GM12878 (cell line): ENCODE results near the gene SCG2. TPM values are rescaled to one million over a fixed set of nuclear protein-coding genes. Genes with fewer than 3 reads are reported as not detected.

Experiments used
- CREB1 ChIP-seq: IDR thresholded peaks from 2 replicates; pipeline ENCODE4 v1.6.1; 2012; ENCODE audit warnings: low read depth, mild to moderate bottlenecking, inconsistent platforms
- CUX1 ChIP-seq: IDR thresholded peaks from 2 replicates; pipeline ENCODE4 v1.6.1; 2012; ENCODE audit warnings: improper control_type of control experiment, low read depth, low read length; ENCODE audit not compliant: insufficient replicate concordance
- ELK1 ChIP-seq: IDR thresholded peaks from 2 replicates; pipeline ENCODE4 v1.6.1; 2012; ENCODE audit warnings: low read depth, low read length, improper control_type of control experiment
- EZH2 ChIP-seq: IDR thresholded peaks from 2 replicates; pipeline ENCODE4 v1.6.1; 2012; ENCODE audit warnings: low read depth, mild to moderate bottlenecking, control low read depth, inconsistent platforms, low read length, borderline replicate concordance; ENCODE audit not compliant: control insufficient read depth
- PAX8 ChIP-seq: fragments of 450-650 bp; IDR thresholded peaks from 2 replicates; pipeline ENCODE4 v1.6.1; 2017; ENCODE audit warnings: mild to moderate bottlenecking, moderate library complexity
- SMARCA5 ChIP-seq: fragments of 450-650 bp; IDR thresholded peaks from 2 replicates; pipeline ENCODE4 v1.6.1; 2017; ENCODE audit warnings: mild to moderate bottlenecking
- TBL1XR1 ChIP-seq: IDR thresholded peaks from 2 replicates; pipeline ENCODE4 v1.6.1; 2012; ENCODE audit warnings: low read depth, low read length, improper control_type of control experiment
- YBX1 ChIP-seq: fragments of 450-650 bp; IDR thresholded peaks from 2 replicates; pipeline ENCODE4 v1.6.1; 2016; ENCODE audit warnings: antibody characterized with exemption
- ZBTB40 ChIP-seq: fragments of 450-650 bp; IDR thresholded peaks from 2 replicates; pipeline ENCODE4 v1.6.1; 2016; ENCODE audit warnings: mild to moderate bottlenecking, moderate library complexity, borderline replicate concordance
- polyA plus RNA-seq, 11 experiments: library from polyadenylated mRNA; depleted of rRNA in 4 of 11; unstranded in 6 of 11; stranded (reverse) in 5 of 11; fragments of >200 nt; fragmentation: Nextera tagmentation in 4 of 11; fragmentation: Illumina TruSeq in 1 of 11; extraction: Ambion mirVana in 4 of 11; extraction: Trizol in 1 of 11; gene quantifications; 1 replicate in 1 of 11; 2 replicates in 10 of 11; pipeline versions ENCODE4 v1.2.1 to v1.2.3, GENCODE V29; 2011 to 2016; ENCODE audit warnings: inconsistent platforms in 2 of 11, missing spikeins in 2 of 11, low read depth in 1 of 11
- total RNA-seq, 4 experiments: library from RNA; depleted of rRNA in 3 of 4; stranded (reverse); fragments of >200 nt in 3 of 4; fragmentation: Illumina TruSeq in 1 of 4; extraction: Trizol in 1 of 4; gene quantifications; 2 replicates each; pipeline versions ENCODE4 v1.2.1 to v1.2.3, GENCODE V29; 2013 to 2021

SCG2 gene
- total and polyA plus RNA-seq, 10 of the 15 experiments (the other 5 are each of a cell fraction or from before 2014, with no cell fraction given) = 0.05 TPM; not detected in 9

- TF ChIP-seq CUX1 (no peak), SMARCA5 (no peak), YBX1 (no peak), ZBTB40 (no peak), CREB1 (no peak), TBL1XR1 (no peak), PAX8 (no peak), ELK1 (no peak), EZH2 (no peak)
- TF ChIP-seq, all 136 proteins: peak for 0
These were observed 52.9 kb downstream of the SCG2 start (continued) for GRCh38 chr2:223549215-223549614.
